SK-N-SH (cell line): Measurements from ENCODE around the gene FOXO1. TPM values are rescaled to one million over a fixed set of nuclear protein-coding genes. Genes with fewer than 3 reads are reported as not detected.

Source experiments
- CTCF ChIA-PET: fragments of 300-600, 350-600 bp; formaldehyde crosslinking; extraction: SDS; loops from one replicate; lab custom pipeline; 2021; lab: Yijun Ruan, JAX
- POLR2A ChIA-PET: fragments of 350-600 bp; sonication (Branson Sonifier 250); formaldehyde crosslinking; extraction: SDS; loops from one replicate; lab custom pipeline; 2020; ENCODE audit warnings: antibody characterized with exemption, inconsistent platforms; lab: Yijun Ruan, JAX
- DNase-seq: peaks from one replicate; pipeline ENCODE4 v3.0.0; 2012
- H2AFZ ChIP-seq: fragments of 200-600 bp; sonication (generic); 2 replicates; pipeline ENCODE4 v1.8.1; 2016; ENCODE audit warnings: antibody characterized with exemption, mild to moderate bottlenecking, low read depth
- H3F3A ChIP-seq: fragments of 200-600 bp; sonication (generic); replicated peaks from 2 replicates; pipeline ENCODE3; 2016; ENCODE audit warnings: antibody characterized with exemption, mild to moderate bottlenecking; ENCODE audit not compliant: insufficient read depth
- H3K27ac ChIP-seq, 2 experiments: fragments of 200-500 bp in 1 of 2; fragments of 200-600 bp in 1 of 2; sonication (Bioruptor generic) in 1 of 2; sonication (generic), shearing (Covaris generic) in 1 of 2; 2 replicates each; pipeline versions ENCODE4 v1.5.1 to v1.6.1; 2014 to 2016; ENCODE audit warnings: low read depth in 2 of 2, inconsistent platforms in 1 of 2, low read length in 1 of 2, mild to moderate bottlenecking in 1 of 2, mixed read lengths in 1 of 2
- H3K27me3 ChIP-seq: fragments of 200-600 bp; sonication (generic), shearing (Covaris generic); 2 replicates; pipeline ENCODE4 v1.6.1; 2016; ENCODE audit warnings: mixed run types; ENCODE audit not compliant: insufficient read depth
- H3K36me3 ChIP-seq, 2 experiments: fragments of 200-500 bp in 1 of 2; fragments of 200-600 bp in 1 of 2; sonication (Bioruptor generic) in 1 of 2; sonication (generic) in 1 of 2; replicated peaks in 1 of 2; 2 replicates each; pipeline versions ENCODE3 to v1.5.1; 2014 to 2016; ENCODE audit warnings: low read length in 1 of 2, mild to moderate bottlenecking in 1 of 2; ENCODE audit not compliant: insufficient read depth in 2 of 2, control insufficient read depth in 1 of 2
- H3K4me1 ChIP-seq, 2 experiments: fragments of 200-500 bp in 1 of 2; fragments of 200-600 bp in 1 of 2; sonication (Bioruptor generic) in 1 of 2; sonication (generic), shearing (Covaris generic) in 1 of 2; 2 replicates each; pipeline versions ENCODE4 v1.5.1 to v1.6.1; 2014 to 2016; ENCODE audit warnings: low read depth in 1 of 2, low read length in 1 of 2, mixed run types in 1 of 2; ENCODE audit not compliant: insufficient read depth in 2 of 2, control insufficient read depth in 1 of 2
- H3K4me2 ChIP-seq: fragments of 200-600 bp; sonication (generic), shearing (Covaris generic); 2 replicates; pipeline ENCODE4 v1.6.1; 2017; ENCODE audit warnings: mixed run types
- H3K4me3 ChIP-seq, 2 experiments: fragments of 200-500 bp in 1 of 2; fragments of 200-600 bp in 1 of 2; sonication (Bioruptor generic) in 1 of 2; sonication (generic), shearing (Covaris generic) in 1 of 2; 2 replicates each; pipeline versions ENCODE4 v1.5.1 to v1.8.1; 2014 to 2016; ENCODE audit warnings: low read depth in 2 of 2, inconsistent platforms in 1 of 2, low read length in 1 of 2, mild to moderate bottlenecking in 1 of 2, mixed read lengths in 1 of 2, moderate library complexity in 1 of 2
- H3K79me2 ChIP-seq: fragments of 200-600 bp; sonication (generic); 2 replicates; pipeline ENCODE4 v1.8.1; 2017; ENCODE audit warnings: mild to moderate bottlenecking; ENCODE audit not compliant: insufficient read depth
- H3K9ac ChIP-seq: fragments of 200-600 bp; sonication (generic); 2 replicates; pipeline ENCODE4 v1.6.1; 2017; ENCODE audit warnings: mixed run types
- H3K9me2 ChIP-seq: fragments of 200-600 bp; sonication (generic); 2 replicates; pipeline ENCODE4 v1.6.1; 2017; ENCODE audit warnings: mixed run types
- H3K9me3 ChIP-seq: fragments of 200-600 bp; sonication (generic); 2 replicates; pipeline ENCODE4 v1.6.1; 2017; ENCODE audit warnings: mixed run types, mild to moderate bottlenecking, moderate library complexity
- H4K20me1 ChIP-seq: fragments of 200-600 bp; sonication (generic); 2 replicates; pipeline ENCODE4 v1.6.1; 2017; ENCODE audit warnings: mild to moderate bottlenecking, mixed run types; ENCODE audit not compliant: insufficient read depth
- EP300 ChIP-seq, 2 experiments: IDR thresholded peaks; 2 replicates each; pipeline versions ENCODE4 v1.4.0 to v1.6.1; 2012; ENCODE audit warnings: borderline replicate concordance in 1 of 2, low read depth in 1 of 2, low read length in 1 of 2
- FOXM1 ChIP-seq: IDR thresholded peaks from 2 replicates; pipeline ENCODE4 v1.4.0; 2012; ENCODE audit warnings: low read depth, mild to moderate bottlenecking
- JUND ChIP-seq: IDR thresholded peaks from 2 replicates; pipeline ENCODE4 v1.4.0; 2012
- MXI1 ChIP-seq: IDR thresholded peaks from 2 replicates; pipeline ENCODE4 v1.6.1; 2012; ENCODE audit warnings: mild to moderate bottlenecking, low read depth, low read length, improper control_type of control experiment
- TAF1 ChIP-seq: IDR thresholded peaks from 2 replicates; pipeline ENCODE4 v1.6.1; 2012; ENCODE audit warnings: low read depth, mild to moderate bottlenecking, low read length, moderate library complexity, borderline replicate concordance
- USF1 ChIP-seq: IDR thresholded peaks from 2 replicates; pipeline ENCODE4 v1.4.0; 2012; ENCODE audit warnings: low read depth, borderline replicate concordance
- ZBTB33 ChIP-seq: IDR thresholded peaks from 2 replicates; pipeline ENCODE4 v1.4.0; 2012; ENCODE audit warnings: low read depth, borderline replicate concordance
- WGBS: methylation state at CpG from one replicate; pipeline ENCODE4 v1.1.6; 2017; ENCODE audit warnings: low lambda C conversion rate; 5-methylcytosine and 5-hydroxymethylcytosine counted together
- polyA plus RNA-seq, 3 experiments: library from polyadenylated mRNA; depleted of rRNA; stranded (reverse); fragments of >200 nt; gene quantifications; 2 replicates each; pipeline ENCODE4 v1.2.3, GENCODE V29; 2012
- TF ChIP-seq, protein P1 (sequence below): fragments of 150-350 bp; IDR thresholded peaks from 2 replicates; pipeline ENCODE4 v1.6.1; 2016; ENCODE audit warnings: mild to moderate bottlenecking, low read depth, low read length

Gene FOXO1
- polyA plus RNA-seq, 1 of the 3 experiments (the other 2 are of a cell fraction): 1.8 TPM

- TF ChIP-seq ZBTB33 (no peak), MXI1 (no peak), USF1 (no peak), JUND (no peak), TAF1 (no peak)
- TF ChIP-seq, protein P1, sequence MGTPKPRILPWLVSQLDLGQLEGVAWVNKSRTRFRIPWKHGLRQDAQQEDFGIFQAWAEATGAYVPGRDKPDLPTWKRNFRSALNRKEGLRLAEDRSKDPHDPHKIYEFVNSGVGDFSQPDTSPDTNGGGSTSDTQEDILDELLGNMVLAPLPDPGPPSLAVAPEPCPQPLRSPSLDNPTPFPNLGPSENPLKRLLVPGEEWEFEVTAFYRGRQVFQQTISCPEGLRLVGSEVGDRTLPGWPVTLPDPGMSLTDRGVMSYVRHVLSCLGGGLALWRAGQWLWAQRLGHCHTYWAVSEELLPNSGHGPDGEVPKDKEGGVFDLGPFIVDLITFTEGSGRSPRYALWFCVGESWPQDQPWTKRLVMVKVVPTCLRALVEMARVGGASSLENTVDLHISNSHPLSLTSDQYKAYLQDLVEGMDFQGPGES: no peak
Observed at GRCh38 chr13:40591091-40591490, 75.3 kb downstream of the FOXO1 start (continued).

DNA sequence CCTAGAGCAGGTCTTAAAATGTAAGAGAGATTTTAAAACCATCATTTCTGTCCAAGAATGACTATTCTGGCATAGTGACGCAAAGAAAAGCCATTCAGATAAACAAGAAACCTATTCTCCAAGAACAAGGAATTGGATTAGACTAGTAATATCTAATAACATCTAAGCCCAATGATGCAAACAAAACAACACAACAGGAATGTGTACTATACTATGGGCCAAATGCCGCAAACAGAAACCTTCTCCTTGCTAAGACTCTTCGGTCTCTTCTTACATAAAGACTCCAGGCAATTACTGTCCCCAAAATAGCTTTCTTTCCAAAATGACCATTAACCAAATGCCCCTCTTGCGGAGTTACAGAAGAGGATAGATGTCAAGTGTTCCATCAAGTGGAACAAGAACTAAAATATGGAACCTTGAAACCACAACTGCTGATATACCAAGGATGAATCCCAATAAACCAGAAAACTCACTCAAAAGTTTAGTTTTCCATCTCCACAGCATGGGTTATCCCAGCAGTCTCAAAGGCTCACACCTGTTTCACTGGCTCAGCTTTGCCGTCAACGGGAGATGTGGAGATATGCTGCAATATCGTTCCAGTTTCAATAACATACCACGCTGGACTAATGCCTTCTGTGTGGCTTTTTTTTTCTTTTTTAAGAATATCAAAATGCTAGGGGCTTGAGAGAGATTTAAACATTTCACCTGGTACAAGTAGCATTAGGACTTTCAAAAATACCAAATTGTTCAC is 76.2 kb downstream of the FOXO1 start:
- H4K20me1 ChIP-seq: peaks cover 14% of the 10 kb centered on the region; the same call in 1 of the 2 replicates
- 97% methylated on average over 8 of the region's 8 CpGs for WGBS
- no peak for TF ChIP-seq FOXM1
- TF ChIP-seq EP300 (IDR thresholded peaks at IDR 0.05; ENCODE audit: borderline replicate concordance in 1 of 2, low read depth in 1 of 2, low read length in 1 of 2): no peak

More for the DNA sequence above, 76.2 kb downstream of the FOXO1 start:
- Histone ChIP-seq H3K9ac (no peak overlapping the region), H3K9me2 (no peaks in the 10 kb centered on the region), H3K27me3 (no peaks in the 10 kb centered on the region), H3K36me3 (no peaks in the 10 kb centered on the region), H3K4me2 (peak overlapping the region; percentile 48; the same call in 1 of the 2 replicates), H3K9me3 (no peaks in the 10 kb centered on the region), H3K4me3 (no peak overlapping the region), H3F3A (no peaks in the 10 kb centered on the region), H3K4me1 (peaks cover 3 to 26% of the 10 kb centered on the region in 2 experiments; a peak in 3 of 4 replicates), H3K27ac (peak overlapping the region in 1 of 2 experiments; percentile 19; a peak in 2 of 4 replicates), H2AFZ (no peak overlapping the region), H3K79me2 (peaks cover 3% of the 10 kb centered on the region)
- POLR2A ChIA-PET: no interaction called here
- DNase-seq: no peak
- CTCF ChIA-PET: interaction anchor here (1.0 kb wide), 1 partner anchor 21 kb away, joined by 3 read pairs; no protein-coding TSS in a partner anchor
